HT-29 (cell line): ENCODE measurements around the gene CKB. TPM values are rescaled to one million over a fixed set of nuclear protein-coding genes. Genes with fewer than 3 reads are reported as not detected.

Experiments
- DNase-seq: peaks from one replicate; pipeline ENCODE4 v3.0.0-alpha.2; 2015; ENCODE audit warnings: low spot score
- total RNA-seq: library from RNA; depleted of rRNA; stranded (reverse); fragments of >200 nt; shearing (Covaris generic); gene quantifications from 2 replicates; pipeline ENCODE4 v1.2.3, GENCODE V29; 2014; rRNA removed

Gene CKB
- total RNA-seq, result 446 and 513 TPM in 2 replicates

DNA sequence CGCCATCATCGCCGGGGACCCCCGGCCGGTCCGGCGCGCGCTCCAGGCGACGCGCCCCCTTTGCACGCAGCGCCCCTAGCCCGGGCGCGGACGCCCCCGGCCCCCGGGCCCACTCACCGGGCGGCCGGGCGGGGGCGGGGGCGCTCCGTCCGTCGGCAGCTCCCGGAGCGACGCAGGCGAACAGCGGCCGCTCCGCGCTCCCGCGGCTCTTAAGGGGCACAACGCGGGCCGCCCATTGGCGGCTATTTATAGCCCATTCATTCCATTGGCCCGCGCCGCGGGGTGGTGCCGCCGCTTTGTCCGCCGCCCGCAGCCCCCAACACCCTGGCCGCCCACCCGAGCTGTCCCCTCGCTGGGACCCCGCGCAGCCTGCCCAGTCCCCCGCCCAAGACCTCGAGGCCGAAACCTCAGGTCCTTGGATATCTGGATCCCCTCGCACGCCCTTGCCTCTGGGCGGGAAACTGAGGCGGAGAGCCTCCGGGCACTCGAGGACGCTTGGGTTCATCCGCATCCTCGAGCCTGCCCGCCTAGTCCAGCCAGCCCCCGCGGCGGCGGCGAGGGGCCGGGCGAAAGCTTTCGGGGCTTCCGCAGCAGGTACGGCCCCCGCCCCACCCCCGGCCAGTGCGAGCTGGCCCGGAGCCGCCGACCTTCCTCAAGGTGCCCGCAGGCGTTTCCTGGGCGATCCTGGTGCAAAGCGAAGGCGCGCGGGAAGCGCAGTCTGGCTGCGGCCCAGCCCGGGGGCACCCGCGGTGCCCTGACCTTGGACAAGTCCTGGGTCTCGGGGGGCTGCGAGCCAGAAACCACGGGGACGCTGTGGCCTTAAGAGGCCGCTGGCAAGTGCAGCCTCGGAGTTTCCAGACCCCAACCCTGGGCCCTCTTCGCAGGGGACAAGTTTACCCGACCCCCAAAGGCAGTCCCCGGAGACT lies at the start of gene CKB:
CKB (minus strand) TSS at position 182 of the 926 bp plus-strand sequence. CDS start 337 bp downstream, outside the sequence.
- no peak for DNase-seq

DNA sequence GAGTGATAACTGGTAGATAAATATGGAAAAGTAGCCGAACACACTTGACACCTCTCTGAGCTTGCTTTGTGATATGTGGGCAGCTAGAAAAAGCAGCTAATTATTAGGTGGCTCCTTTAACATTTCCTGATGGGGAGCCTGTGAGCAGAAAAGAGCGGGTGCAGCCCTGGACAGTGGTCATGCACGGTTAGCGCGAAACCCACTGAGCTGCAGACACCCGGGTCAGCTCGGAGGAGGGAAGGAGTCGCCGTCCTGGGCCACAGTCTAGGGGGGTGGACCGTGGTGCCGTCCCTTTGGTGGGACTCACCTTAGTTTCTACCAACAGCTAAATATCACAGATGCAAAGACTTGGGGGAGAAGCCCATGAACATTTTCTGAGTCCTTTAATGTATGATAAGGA lies 46.8 kb upstream of the CKB start:
- no peak for DNase-seq

DNA sequence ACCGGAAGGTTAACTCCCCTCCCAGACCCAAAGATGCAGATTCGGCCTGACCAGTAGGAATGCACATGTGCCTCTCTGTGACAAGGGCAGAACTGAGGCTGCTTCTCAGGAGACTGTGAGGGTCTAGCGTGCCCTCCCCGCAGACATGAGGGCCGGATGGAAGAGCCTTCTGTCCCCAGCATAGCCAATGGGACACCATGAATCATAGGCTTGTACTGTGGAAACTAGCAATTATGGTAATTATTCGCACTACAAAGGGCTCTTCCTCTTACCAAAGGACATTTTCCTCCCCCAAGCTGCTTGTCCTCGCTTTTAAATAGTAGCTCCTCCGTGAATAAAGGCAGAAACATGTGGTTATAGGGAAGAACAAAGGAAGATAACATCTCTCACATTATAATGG lies 46.3 kb upstream of the CKB start:
- no peak for DNase-seq

DNA sequence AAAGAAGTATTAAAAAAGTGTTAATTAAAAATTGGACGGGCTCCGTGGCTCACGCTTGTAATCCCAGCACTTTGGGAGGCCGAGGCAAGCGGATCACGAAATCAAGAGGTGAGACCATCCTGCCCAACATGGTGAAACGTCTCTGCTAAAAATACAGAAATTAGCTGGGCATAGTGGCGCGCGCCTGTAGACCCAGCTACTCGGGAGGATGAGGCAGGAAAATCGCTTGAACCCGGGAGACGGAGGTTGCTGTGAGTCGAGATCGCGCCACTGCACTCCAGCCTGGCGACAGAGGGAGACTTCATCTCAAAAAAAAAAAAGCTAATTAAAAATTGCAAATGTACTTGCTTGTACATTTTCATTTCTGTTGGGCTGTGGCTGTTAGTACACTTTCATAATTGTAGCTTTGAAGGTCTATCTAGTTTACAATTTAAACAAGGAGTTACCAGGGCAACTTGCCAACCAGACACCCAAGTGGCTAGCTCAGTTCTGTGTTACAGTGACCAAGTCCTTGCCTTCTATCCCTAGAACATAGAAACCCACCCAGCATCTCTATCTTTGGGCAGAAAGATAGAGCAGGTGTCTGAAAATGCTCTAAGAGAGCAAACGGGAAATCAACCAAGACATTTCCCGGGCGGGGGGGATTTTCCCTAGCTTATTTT lies 41.3 kb upstream of the CKB start:
- DNase-seq, result no peak

DNA sequence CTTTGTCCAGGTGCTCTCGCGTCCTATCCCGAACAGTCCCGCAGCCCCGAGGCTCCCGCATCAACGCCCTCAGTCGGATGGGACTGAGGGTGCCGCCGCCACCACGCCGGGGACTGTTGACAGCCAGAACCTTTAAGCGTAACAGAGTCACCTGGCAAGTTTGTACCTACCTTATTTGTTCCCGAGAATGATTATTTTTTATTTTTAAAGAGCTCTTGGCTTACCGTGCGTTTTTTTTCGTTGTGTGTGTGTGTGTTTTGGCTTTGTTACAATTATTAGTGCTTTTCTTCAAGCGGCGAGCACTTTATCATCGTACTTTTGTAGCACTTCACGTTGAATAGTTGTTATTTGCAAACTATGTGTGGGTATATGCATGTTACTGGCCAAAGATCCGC lies 40.6 kb upstream of the CKB start:
- DNase-seq, result peak; percentile 54

DNA sequence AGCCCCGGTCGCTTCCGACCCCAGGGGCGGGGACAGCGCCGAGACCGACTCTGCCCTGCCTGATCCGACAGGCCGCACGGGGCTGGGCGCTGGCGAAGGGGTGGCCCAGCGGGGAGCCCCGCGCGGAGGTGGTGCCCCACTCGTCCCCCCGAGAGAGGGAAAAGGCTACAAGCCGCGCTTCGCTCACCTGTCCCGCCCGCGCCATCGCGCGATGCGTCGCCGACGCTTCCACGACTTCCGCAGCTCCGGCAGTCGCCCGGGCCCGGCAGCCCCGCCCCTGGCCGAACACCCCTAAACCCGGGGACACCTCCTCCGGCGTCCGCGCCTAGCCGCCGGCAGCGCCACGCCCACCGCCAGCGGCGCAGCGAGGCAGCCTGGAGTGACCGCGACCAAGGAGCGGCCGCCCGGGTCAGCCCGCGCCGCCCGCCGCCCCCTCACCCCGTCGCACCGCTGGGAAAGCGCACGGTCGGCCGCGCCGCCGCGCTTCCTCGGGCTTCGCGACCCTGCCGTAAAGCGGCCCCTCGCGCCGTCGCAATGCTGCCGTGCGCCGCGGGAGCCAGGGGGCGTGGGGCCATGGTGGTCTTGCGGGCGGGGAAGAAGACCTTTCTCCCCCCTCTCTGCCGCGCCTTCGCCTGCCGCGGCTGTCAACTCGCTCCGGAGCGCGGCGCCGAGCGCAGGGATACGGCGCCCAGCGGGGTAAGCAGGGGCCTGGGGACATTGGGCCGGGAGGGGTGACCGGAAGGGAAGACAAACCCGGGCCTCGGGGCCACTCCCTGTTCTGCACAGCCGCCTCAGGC lies 40.0 kb upstream of the CKB start, which contains the start of the genes BAG5 and COA8:
BAG5 (minus strand) TSS at position 229 of the 797 bp plus-strand sequence. CDS start 1,493 bp downstream, outside the sequence.
COA8 (plus strand) TSS at position 532 of the 797 bp plus-strand sequence; CDS start at position 574, 42 bp downstream.
- DNase-seq, result peak; percentile 76

DNA sequence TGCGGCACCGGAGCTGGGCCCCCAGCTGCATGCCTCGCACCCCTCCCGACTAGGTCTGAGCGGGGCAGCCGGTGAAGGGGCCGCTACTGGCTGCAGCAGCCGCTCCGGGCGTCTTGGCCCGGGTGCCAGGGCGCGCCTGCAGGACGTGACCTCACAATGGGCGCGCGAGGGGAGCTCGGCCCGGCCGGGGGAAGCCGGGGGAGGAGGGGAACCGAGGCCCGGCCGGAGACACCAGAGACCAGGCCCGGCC lies 39.5 kb upstream of the CKB start:
- DNase-seq, result peak; percentile 7

DNA sequence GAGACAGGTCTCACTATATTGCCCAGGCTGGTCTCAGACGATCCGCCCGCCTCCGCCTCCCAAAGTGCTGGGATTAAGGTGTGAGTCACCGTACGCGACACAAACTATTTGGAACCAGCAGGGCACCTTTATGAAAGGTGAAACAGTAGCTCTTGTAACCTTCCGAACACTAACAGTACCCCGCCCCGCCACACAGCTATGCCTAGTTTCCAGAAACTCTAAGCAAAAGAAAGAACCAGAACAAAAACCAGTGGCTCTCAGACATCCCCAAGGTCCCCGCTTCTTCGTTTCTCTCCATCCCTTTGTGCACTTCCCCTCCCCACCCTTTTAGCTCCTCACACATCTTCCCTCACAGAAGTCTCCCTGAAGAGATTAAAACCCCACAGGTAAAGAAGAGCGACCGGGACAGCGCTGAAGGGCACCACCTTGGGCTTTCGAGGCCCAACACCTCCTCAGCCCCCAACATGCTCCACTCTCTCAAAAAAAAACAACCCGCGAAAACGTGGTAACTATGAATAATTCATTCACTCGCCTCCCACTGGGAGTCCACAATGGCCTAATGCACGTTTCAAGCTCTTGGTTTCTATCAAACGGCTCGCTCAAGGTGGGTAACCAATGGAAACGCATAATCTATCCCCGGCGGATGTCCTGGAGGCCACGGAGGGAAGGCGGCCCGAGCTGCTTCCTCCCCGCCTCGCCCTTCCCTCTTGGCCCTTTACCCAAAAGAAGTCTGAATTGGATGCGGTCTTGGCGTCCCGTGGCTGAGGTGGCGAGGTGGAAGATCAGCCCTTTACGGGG lies 39.0 kb upstream of the CKB start:
- peak; percentile 57 for DNase-seq

DNA sequence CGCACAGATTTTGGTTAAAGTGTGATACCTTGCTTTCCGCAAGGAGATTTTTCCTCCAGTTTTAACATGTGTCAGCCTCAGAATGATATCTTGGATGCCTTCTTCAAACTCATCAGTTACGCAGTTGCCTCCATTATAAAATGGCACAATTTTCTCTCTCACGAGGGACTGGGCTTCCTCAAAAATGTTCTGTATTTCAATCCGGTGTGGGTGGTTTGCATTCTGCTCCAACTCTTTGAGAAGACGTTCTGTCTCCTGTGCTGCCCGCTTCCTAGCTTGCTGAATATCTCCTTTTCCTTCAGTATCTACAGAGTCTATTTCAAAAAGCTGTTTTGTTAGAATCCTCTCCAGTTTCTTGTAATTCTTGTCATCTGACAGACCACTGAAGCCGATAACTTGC lies 38.1 kb upstream of the CKB start:
- DNase-seq, result no peak

DNA sequence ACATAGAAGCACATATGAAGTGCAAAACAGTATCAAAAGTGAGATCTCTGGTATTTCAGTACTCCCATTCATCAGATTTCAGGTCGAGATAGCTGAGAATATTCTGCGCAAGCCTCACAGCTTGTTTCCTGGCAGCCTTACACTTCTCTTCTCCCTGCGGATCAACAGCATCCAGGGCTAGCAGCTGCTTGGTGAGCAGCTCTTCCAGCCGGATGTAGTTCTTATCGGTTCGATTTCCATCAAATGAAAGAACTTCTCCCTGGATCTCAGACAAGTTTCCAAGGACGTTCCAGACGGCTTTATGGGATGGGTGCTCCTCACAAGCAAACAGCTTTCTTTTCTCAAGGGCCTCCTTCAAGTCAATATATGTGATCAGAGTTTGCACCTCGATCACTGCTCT lies 37.1 kb upstream of the CKB start:
- no peak for DNase-seq

DNA sequence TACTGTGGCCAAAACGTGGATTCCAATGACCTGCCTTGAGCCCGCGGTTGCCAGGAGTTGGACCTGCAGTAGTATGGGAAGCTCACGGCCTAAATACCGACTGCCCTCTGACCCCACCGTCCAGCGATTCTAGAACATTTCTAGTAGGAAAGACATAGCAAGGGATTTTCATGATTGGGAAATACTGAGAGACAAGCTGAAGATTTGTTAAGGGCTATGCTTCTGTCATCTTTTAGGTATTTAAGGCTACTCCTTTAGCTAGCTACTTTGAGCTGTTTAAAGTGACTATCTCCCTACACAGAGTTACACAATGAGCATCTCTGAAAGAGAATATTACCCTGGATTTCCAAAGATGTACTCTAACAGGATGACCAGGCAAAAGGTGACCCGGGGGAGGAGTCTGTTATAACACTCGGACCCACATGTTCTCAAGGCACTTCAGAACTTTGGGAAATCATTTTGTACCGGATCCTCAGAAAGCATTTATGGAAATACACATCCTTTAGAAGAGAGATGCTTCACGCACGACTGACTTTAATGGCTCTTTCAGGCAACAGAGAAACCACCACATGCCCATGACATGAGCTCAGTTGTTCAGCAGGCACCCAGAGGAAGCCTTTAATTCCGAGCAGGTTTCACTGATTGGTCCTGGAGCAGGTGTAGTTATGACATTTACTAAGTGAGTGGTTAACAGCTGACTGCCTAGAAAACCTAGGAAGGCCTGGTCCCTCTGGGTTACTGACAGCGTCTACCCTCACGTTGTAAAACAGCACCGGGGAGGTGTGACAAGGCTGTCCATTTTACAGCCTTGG lies 35.6 kb upstream of the CKB start:
- DNase-seq, result no peak

DNA sequence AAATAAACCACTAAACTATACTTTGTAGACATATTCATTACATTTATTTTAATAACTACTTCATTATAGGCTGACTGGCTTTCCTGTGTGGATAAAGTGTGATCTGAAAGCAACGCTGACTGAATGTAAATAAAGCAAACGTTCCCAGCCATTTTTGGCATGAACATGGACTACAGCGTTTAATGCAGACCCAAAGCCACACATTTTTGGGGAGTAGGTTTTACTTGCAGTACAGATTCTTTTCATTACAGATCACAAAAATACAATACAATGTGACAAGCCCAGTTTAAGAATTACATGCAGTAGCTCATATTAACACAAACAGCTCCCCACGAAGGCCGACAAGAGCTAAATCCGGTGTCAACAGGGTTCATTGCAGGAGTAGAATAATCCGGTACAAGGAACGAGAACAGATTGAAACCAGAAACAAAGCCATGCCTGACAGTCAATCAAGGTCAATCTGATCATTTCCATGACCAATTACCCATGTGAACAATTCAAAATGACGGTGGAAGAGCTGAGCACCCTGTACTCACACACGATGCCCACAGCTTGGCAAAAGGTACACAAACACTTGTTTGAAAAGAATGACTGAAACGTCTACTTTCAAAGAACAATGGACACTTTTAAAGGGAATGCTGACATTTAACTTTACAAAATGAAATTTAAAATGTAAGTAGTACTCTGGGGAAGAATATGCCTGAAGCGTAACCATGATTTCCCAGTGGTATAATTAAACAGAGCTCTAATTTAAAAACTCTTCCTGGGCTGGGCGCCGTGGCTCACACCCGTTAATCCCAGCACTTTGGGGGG lies 34.5 kb upstream of the CKB start:
- DNase-seq, result no peak

DNA sequence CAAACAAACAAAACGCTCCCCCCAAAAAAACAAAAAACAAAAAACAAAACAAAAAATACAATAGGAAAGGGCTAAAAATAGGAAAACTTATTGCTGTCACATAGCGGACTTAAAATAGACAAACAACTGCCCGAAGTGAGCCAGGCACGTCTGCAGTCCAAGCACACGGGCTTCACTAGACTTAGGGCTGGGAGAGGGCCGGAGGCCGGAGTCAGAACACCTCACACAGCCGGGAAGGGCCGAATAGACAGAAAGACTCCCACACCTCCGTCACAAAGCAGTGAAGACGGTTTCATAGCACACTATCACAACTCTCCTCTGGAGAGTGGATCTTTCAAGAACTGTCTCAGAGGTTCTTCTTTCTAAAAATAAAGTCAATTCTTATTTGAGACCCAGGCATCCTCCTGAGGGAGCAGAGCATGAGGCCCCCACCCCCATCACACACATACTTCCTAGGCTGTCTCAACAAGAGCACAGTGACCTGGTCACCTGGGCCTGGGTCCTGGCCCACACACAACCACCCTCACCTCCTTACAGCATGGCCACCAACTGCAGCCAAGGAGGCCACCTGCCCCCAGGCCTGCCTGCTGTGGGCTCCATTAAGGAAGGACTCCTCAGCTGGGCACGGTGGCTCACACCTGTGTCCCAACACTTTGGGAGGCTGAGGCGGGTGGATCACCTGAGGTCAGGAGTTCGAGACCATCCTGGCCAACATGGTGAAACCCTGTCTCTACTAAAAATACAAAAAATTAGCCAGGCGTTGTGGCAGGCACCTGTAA lies 33.1 kb upstream of the CKB start:
- no peak for DNase-seq

DNA sequence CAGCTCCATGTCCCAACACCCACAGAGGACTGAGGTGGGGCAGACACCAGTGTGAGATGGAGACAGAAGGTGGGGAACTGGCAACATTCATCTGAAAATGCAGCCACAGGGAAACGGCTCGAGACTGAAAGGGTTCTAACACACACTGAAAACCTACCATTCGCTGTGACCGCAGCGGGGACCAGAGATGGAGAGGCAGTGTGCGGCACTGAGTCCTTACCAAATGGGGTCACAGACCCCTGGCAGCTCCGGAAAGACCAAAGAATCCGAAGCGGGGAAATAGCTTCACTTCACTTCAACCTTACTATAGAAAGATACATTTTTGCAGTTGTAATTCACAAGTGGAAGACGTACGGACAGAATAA lies 30.2 kb upstream of the CKB start:
- DNase-seq, result no peak

DNA sequence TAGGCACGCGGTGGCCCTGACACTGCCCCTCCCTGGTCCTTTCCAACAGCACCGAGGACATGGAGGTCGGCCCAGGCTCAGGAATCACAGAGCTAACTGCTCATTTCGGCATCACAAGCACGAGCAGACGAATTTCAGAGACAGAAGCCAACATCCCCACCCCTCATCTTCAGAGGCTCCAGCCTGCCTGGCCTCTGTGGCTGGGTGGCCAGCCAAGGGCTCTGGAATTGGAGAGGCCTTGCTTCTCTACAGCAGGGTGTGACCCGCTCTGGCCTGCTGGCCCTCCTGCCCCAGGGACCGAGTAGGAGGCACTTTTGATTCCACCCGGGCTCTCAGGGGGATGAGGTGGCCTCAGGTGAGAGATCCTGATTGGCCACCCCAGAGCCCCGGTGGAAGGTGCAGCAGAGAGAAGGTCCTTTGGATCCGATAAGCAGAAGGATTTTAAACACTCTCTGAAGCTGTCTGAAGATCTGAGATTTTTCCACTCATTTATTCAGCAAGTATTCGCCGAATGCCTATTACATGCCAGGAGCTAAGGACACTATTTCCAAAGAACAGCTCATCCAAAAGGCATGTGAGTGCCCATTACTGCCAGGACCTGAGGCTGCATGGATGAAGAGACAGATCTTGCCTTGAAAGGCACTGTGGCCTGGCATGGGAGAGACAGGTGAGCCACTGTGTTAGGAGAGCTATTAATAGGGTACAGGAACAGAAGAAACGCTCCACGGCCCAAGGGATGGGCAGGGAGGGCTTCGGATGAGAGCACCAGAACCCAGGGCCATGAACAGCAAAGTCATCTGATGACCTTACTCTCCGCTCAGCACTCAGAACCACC lies 29.6 kb upstream of the CKB start:
- no peak for DNase-seq

DNA sequence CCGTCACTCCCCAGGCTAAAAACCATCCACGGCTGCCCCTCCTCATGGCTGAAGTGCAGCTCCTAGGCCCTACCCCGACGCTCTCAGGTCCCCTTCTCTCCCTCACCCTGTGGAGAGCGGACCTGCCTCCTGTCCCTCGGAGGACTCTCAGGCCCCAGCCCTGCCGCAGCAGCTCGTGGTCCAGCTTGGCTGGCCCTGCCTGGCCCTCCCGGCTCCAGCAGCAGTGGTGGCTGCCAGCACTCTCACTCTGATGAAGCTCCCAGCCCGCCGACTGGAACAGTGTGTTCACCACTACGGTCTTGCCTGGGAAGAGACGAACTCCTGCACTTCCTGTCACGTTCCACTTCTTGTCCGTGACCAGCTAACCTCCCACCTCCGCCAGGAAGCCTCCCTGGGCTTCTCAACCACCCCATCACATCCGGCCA lies 28.7 kb upstream of the CKB start:
- no peak for DNase-seq

DNA sequence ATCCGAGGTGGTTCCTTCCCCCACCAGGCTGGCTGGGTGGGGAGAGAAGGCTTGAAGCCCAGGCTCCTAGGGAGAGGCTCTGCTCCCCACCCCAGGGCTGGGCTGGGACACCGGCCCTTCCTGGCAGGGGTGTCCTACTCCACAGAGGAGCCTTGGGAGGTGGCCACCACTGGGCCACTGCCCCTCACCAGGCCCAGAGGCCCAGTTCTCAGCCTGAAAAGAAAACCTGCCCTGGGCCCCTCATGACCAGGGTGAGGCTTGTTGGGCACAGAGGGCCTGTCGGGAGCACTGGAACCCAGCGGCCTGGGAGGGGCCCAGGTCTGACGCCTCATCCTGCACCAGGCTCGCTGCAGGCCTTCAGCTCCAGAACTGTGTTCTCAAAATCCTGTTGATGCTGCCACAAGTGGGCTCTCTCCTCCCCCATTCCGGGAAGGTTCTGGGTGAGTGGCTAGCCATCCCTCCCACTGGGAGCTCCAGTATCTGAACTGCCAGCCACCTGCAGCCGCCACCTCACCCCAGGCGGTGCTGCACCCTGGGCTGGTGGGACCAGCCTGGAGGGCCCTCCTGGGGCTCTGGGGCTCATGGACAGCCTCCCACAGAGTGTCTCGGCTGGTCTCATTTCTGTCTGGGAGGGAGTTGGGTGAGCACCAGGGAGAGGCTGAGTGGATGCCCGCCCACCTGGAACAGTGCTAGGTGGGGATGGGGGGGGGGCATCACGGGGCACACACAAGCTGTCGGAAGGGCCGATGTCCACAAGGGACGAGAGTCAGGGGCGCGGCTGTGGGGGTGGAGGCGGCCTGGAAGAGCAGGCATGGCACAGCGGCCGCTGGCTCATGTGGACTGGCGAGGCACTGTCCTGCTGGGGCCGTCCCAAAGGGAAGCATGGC lies 28.1 kb upstream of the CKB start:
- no peak for DNase-seq
